Measurements from ENCODE around the gene MRNIP. TPM values are rescaled to one million over a fixed set of nuclear protein-coding genes. Genes with fewer than 3 reads are reported as not detected.

MRNIP gene
- total and polyA plus RNA-seq, 4 donors = 5.4 to 12.0 (median 7.3) TPM

- peak overlapping the region in 1 of 2 donors; percentile 26 for H3K27ac ChIP-seq (ENCODE audit: low read depth in 1 of 2, low read length in 2 of 2)
- H3K27me3 ChIP-seq (ENCODE audit: control insufficient read depth in 4 of 4, insufficient read depth in 4 of 4, low read length in 3 of 4) = no peaks in the 10 kb centered on the region
- no peak for DNase-seq (ENCODE audit: low spot score)
- no peak overlapping the region for H3K9ac ChIP-seq (ENCODE audit: low read depth in 1 of 2, low read length in 2 of 2)
- 52% methylated on average over 16 of the region's 16 CpGs for WGBS
- TF ChIP-seq, protein P1, sequence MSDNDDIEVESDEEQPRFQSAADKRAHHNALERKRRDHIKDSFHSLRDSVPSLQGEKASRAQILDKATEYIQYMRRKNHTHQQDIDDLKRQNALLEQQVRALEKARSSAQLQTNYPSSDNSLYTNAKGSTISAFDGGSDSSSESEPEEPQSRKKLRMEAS (IDR thresholded peaks at IDR 0.05) = peak; percentile 55
- peak in 1 of 2 donors; percentile 40 for TF ChIP-seq JUND (IDR thresholded peaks at IDR 0.05)
- TF ChIP-seq CTCF (IDR thresholded peaks at IDR 0.05; ENCODE audit: low read depth, low read length, missing input control) = no peak
- TF ChIP-seq FOXA2 (IDR thresholded peaks at IDR 0.05) = no peak
- TF ChIP-seq RAD21 (IDR thresholded peaks at IDR 0.05) = peak in 1 of 2 donors; percentile 34
- TF ChIP-seq REST (IDR thresholded peaks at IDR 0.05) = no peak
- TF ChIP-seq RXRA (IDR thresholded peaks at IDR 0.05) = peak; percentile 63 to 79
- TF ChIP-seq, protein P2, sequence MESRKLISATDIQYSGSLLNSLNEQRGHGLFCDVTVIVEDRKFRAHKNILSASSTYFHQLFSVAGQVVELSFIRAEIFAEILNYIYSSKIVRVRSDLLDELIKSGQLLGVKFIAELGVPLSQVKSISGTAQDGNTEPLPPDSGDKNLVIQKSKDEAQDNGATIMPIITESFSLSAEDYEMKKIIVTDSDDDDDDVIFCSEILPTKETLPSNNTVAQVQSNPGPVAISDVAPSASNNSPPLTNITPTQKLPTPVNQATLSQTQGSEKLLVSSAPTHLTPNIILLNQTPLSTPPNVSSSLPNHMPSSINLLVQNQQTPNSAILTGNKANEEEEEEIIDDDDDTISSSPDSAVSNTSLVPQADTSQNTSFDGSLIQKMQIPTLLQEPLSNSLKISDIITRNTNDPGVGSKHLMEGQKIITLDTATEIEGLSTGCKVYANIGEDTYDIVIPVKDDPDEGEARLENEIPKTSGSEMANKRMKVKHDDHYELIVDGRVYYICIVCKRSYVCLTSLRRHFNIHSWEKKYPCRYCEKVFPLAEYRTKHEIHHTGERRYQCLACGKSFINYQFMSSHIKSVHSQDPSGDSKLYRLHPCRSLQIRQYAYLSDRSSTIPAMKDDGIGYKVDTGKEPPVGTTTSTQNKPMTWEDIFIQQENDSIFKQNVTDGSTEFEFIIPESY (IDR thresholded peaks at IDR 0.05) = no peak
- TF ChIP-seq NR2F2 (IDR thresholded peaks at IDR 0.05) = no peak
- TF ChIP-seq FOXA1 (IDR thresholded peaks at IDR 0.05) = peak; percentile 11
- peak; percentile 55 for TF ChIP-seq SP1 (IDR thresholded peaks at IDR 0.05)
- TF ChIP-seq ATF3 (IDR thresholded peaks at IDR 0.05) = peak; percentile 35
- no peak for TF ChIP-seq HNF4G (IDR thresholded peaks at IDR 0.05)
- peak; percentile 60 to 67 for TF ChIP-seq HNF4A (conservative IDR thresholded peaks at IDR 0.05)
- TF ChIP-seq TAF1 (conservative IDR thresholded peaks at IDR 0.05) = no peak
- no peak for TF ChIP-seq YY1 (IDR thresholded peaks at IDR 0.05)
- no peak for TF ChIP-seq GABPA (IDR thresholded peaks at IDR 0.05 in 1 of 2, conservative IDR thresholded peaks at IDR 0.05 in 1 of 2)
- no peak for TF ChIP-seq EGR1 (IDR thresholded peaks at IDR 0.05; ENCODE audit: low read depth in 2 of 2)
- peaks cover 8 to 32% (median 27%) of the 10 kb centered on the region in 4 donors for H3K36me3 ChIP-seq (ENCODE audit: control insufficient read depth in 4 of 4, insufficient read depth in 3 of 4, low read depth in 1 of 4, low read length in 3 of 4)
- H3K9me3 ChIP-seq (ENCODE audit: control insufficient read depth in 4 of 4, low read length in 3 of 4) = no peaks in the 10 kb centered on the region
- peaks cover 5 to 32% (median 23%) of the 10 kb centered on the region in 4 donors for H3K4me1 ChIP-seq (ENCODE audit: control insufficient read depth in 4 of 4, insufficient read depth in 4 of 4, low read length in 3 of 4)
- no peak overlapping the region for H3K4me3 ChIP-seq (ENCODE audit: low read depth in 1 of 3, low read length in 3 of 3)
These were observed 19.0 kb downstream of the MRNIP start for GRCh38 chr5:179839328-179840256.
